SK-N-MC (cell line): ENCODE results near the gene CHRNB1.

ENCODE experiments used
- FOXP2 ChIP-seq: optimal IDR thresholded peaks from 2 replicates; pipeline ENCODE3; 2011; ENCODE audit warnings: mild to moderate bottlenecking, moderate library complexity; ENCODE audit not compliant: insufficient read depth; ENCODE audit errors: extremely low read length, control extremely low read depth
- POLR2AphosphoS5 ChIP-seq: IDR thresholded peaks from 2 replicates; pipeline ENCODE4 v1.6.1; 2012; ENCODE audit warnings: mild to moderate bottlenecking, low read depth, low read length, borderline replicate concordance

DNA sequence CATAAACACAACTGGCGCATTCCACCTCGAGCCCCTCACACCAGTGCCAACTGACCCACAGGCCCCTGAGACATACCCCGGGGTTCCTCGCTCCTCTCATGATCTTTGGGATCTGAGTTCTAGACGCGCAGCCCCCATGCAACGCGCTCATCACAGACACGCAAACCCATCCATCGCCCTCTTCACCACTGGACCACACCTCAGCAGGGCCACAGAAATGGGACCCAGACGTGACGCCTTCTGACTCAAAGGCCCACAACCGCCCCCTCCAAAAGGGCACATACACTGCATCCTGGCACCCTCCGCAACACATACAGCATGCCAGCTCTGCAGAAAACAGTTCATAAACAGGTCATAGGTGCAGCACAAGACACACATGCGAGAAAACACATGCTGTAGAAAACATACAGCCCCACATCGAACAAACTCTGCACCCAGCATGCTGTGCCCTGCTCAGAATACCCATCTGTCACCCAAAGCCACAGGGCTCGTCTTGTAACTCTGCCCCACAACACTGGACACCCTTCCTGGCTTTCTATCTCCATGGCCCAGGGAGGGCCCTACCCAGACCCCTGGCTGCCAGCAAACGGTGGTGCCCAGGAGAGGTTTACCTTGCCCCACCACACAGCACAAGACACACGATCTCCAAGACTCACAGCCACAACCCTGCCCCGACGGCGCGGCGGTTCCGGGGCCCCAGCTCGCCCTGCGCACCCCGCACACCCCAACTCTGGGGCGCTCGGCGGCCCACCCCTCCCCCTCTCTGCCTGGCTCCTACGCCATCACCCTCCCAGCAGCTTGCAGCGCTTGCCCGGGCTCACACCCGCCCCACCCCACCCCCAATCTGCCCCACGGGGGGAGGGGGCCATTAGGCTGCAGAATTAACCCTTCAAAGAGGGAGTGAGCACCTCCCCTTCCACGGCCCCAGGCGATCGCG lies 33.7 kb downstream of the CHRNB1 start:
- TF ChIP-seq FOXP2 = no peak
- 0 out of 2 replicates have a peak, but pooled peaks have one; percentile 32 for TF ChIP-seq POLR2AphosphoS5
